HG03025 (cell line): ENCODE results near the gene DNAJC13.
A peak's percentile ranks its signal among the peaks of the same experiment; 100 is the strongest.
"Not testable (repeated sequence)": the region's sequence is repeated elsewhere in the genome, so short reads cannot be mapped to it uniquely, and the experiment has no call there.

Experiments
- ATAC-seq: cut with Tn5 transposase; IDR thresholded peaks from one replicate; pipeline ENCODE4 v1.9.1; 2021; ENCODE audit warnings: mild to moderate bottlenecking, moderate library complexity; ENCODE audit not compliant: unreplicated experiment, low FRiP score

Gene DNAJC13

GRCh38 chr3:132542577-132542976 is 125.3 kb downstream of the DNAJC13 start:
- ATAC-seq = no peak

- ATAC-seq = no peak
These were observed 125.9 kb downstream of the DNAJC13 start for GRCh38 chr3:132543011-132543739.

- ATAC-seq = no peak
These were observed 126.8 kb downstream of the DNAJC13 start for GRCh38 chr3:132544130-132544529.

GRCh38 chr3:132545471-132545870 is 128.2 kb downstream of the DNAJC13 start:
- ATAC-seq = no peak

GRCh38 chr3:132549169-132549568 is 131.9 kb downstream of the DNAJC13 start:
- no peak for ATAC-seq

- peak; percentile 74 for ATAC-seq
These were observed 132.7 kb downstream of the DNAJC13 start for GRCh38 chr3:132549890-132550578.

GRCh38 chr3:132550579-132551305 is 133.4 kb downstream of the DNAJC13 start:
- ATAC-seq = no peak

- no peak for ATAC-seq
These were observed 136.5 kb downstream of the DNAJC13 start for GRCh38 chr3:132553826-132554225.

GRCh38 chr3:132554437-132554836 is 137.1 kb downstream of the DNAJC13 start:
- no peak for ATAC-seq

GRCh38 chr3:132555306-132556035 is 138.2 kb downstream of the DNAJC13 start:
- ATAC-seq = no peak

GRCh38 chr3:132556036-132556386 is 138.7 kb downstream of the DNAJC13 start:
- ATAC-seq = not testable (repeated sequence)

- ATAC-seq = no peak
These were observed 139.3 kb downstream of the DNAJC13 start for GRCh38 chr3:132556508-132557159.

GRCh38 chr3:132561003-132561402 is 143.7 kb downstream of the DNAJC13 start:
- no peak for ATAC-seq

- no peak for ATAC-seq
These were observed 146.2 kb downstream of the DNAJC13 start for GRCh38 chr3:132563420-132564069.

- ATAC-seq = no peak
These were observed 146.8 kb downstream of the DNAJC13 start for GRCh38 chr3:132564070-132564465.

- no peak for ATAC-seq
These were observed 151.1 kb downstream of the DNAJC13 start for GRCh38 chr3:132568422-132568821.

- no peak for ATAC-seq
These were observed 151.9 kb downstream of the DNAJC13 start for GRCh38 chr3:132569153-132569552.

GRCh38 chr3:132569580-132569979 is 152.3 kb downstream of the DNAJC13 start:
- ATAC-seq = no peak

GRCh38 chr3:132570016-132570415 is 152.7 kb downstream of the DNAJC13 start:
- no peak for ATAC-seq

- ATAC-seq = no peak
These were observed 156.5 kb downstream of the DNAJC13 start for GRCh38 chr3:132573797-132574211.
